HEK293 (cell line): ENCODE measurements around the gene RPL3.

Experiments used
- CTCF ChIA-PET: fragments of 350-600 bp; formaldehyde crosslinking; extraction: SDS; loops from one replicate; lab custom pipeline; 2021; ENCODE audit warnings: antibody characterized with exemption; lab: Yijun Ruan, JAX
- POLR2A ChIA-PET: fragments of 300-600 bp; formaldehyde crosslinking; extraction: SDS; loops from one replicate; lab custom pipeline; 2020; ENCODE audit warnings: antibody characterized with exemption, inconsistent platforms; lab: Yijun Ruan, JAX
- H3K27ac ChIP-seq: fragments of 200-500 bp; sonication (Bioruptor generic); 2 replicates; pipeline ENCODE4 v1.5.1; 2014; ENCODE audit warnings: low read depth, low read length, control low read depth, inconsistent platforms; ENCODE audit errors: extremely low read depth
- H3K36me3 ChIP-seq, 2 experiments: fragments of 200-500 bp in 1 of 2; sonication (Bioruptor generic) in 1 of 2; 1 replicate in 1 of 2; 2 replicates in 1 of 2; pipeline ENCODE4 v1.5.1; 2014 to 2017; ENCODE audit warnings: inconsistent platforms in 2 of 2, low read length in 2 of 2; ENCODE audit not compliant: control insufficient read depth in 2 of 2, insufficient read depth in 1 of 2
- H3K4me1 ChIP-seq: fragments of 200-500 bp; sonication (Bioruptor generic); 2 replicates; pipeline ENCODE4 v1.5.1; 2014; ENCODE audit warnings: mild to moderate bottlenecking, low read length, inconsistent platforms; ENCODE audit not compliant: control insufficient read depth, insufficient read depth
- H3K4me3 ChIP-seq: 2 replicates; pipeline ENCODE4 v1.5.1; 2011; ENCODE audit warnings: low read depth, mild to moderate bottlenecking, control low read depth, low read length, moderate library complexity
- H3K9me3 ChIP-seq: fragments of 200-500 bp; sonication (Bioruptor generic); 2 replicates; pipeline ENCODE4 v1.5.1; 2014; ENCODE audit warnings: low read depth, low read length, inconsistent platforms; ENCODE audit not compliant: control insufficient read depth, insufficient read depth
- EGR2 ChIP-seq: fragments of 450-650 bp; formaldehyde crosslinking; IDR thresholded peaks from 2 replicates; pipeline ENCODE4 v1.5.1; 2016; ENCODE audit warnings: low read depth, missing biosample characterization, missing genetic modification characterization
- HOXA7 ChIP-seq: sonication (generic); formaldehyde crosslinking; IDR thresholded peaks from 2 replicates; pipeline ENCODE4 v1.8.1; 2022; ENCODE audit warnings: missing genetic modification reagents, borderline replicate concordance
- IKZF3 ChIP-seq: fragments of 450-650 bp; IDR thresholded peaks from 2 replicates; pipeline ENCODE4 v1.5.0; 2018; ENCODE audit warnings: missing biosample characterization, mild to moderate bottlenecking, missing genetic modification characterization, moderate library complexity
- KLF10 ChIP-seq: fragments of 450-650 bp; IDR thresholded peaks from 2 replicates; pipeline ENCODE4 v1.5.1; 2018; ENCODE audit warnings: missing biosample characterization, mild to moderate bottlenecking, missing genetic modification characterization
- KLF9 ChIP-seq: fragments of 450-650 bp; formaldehyde crosslinking; IDR thresholded peaks from 2 replicates; pipeline ENCODE4 v1.5.1; 2016; ENCODE audit warnings: missing biosample characterization, missing genetic modification characterization, low read depth
- MYNN ChIP-seq: fragments of 450-650 bp; formaldehyde crosslinking; IDR thresholded peaks from 2 replicates; pipeline ENCODE4 v1.5.1; 2016; ENCODE audit warnings: missing biosample characterization, missing genetic modification characterization, borderline replicate concordance
- PATZ1 ChIP-seq: fragments of 450-650 bp; formaldehyde crosslinking; IDR thresholded peaks from 2 replicates; pipeline ENCODE4 v1.5.1; 2016; ENCODE audit warnings: missing biosample characterization, missing genetic modification characterization
- ZBTB1 ChIP-seq: fragments of 450-650 bp; formaldehyde crosslinking; IDR thresholded peaks from 2 replicates; pipeline ENCODE4 v1.5.1; 2016; ENCODE audit warnings: missing biosample characterization, missing genetic modification characterization
- ZFHX2 ChIP-seq: fragments of 450-650 bp; formaldehyde crosslinking; conservative IDR thresholded peaks from 2 replicates; pipeline ENCODE4 v1.5.1; 2016; ENCODE audit warnings: missing biosample characterization, missing genetic modification characterization
- ZFP37 ChIP-seq: fragments of 450-650 bp; formaldehyde crosslinking; IDR thresholded peaks from 2 replicates; pipeline ENCODE4 v1.5.1; 2016; ENCODE audit warnings: missing biosample characterization, missing genetic modification characterization
- ZNF114 ChIP-seq: fragments of 450-650 bp; formaldehyde crosslinking; IDR thresholded peaks from 2 replicates; pipeline ENCODE4 v1.5.0; 2017; ENCODE audit warnings: missing biosample characterization, missing genetic modification characterization
- ZNF302 ChIP-seq: fragments of 450-650 bp; formaldehyde crosslinking; IDR thresholded peaks from 2 replicates; pipeline ENCODE4 v1.5.1; 2016; ENCODE audit warnings: missing biosample characterization, missing genetic modification characterization, low read depth
- ZNF624 ChIP-seq: fragments of 450-650 bp; formaldehyde crosslinking; IDR thresholded peaks from 2 replicates; pipeline ENCODE4 v1.5.1; 2017; ENCODE audit warnings: missing biosample characterization, missing genetic modification characterization
- ZNF791 ChIP-seq: fragments of 450-650 bp; formaldehyde crosslinking; IDR thresholded peaks from 2 replicates; pipeline ENCODE4 v1.5.1; 2016; ENCODE audit warnings: missing biosample characterization, missing genetic modification characterization
- TF ChIP-seq, protein P1 (sequence below): fragments of 450-650 bp; formaldehyde crosslinking; IDR thresholded peaks from 2 replicates; pipeline ENCODE4 v1.5.1; 2016; ENCODE audit warnings: missing biosample characterization, missing genetic modification characterization
- TF ChIP-seq, protein P2 (sequence below): fragments of 450-650 bp; formaldehyde crosslinking; conservative IDR thresholded peaks from 2 replicates; pipeline ENCODE4 v1.5.1; 2016; ENCODE audit warnings: low read depth, missing biosample characterization, missing genetic modification characterization

The RPL3 gene

DNA sequence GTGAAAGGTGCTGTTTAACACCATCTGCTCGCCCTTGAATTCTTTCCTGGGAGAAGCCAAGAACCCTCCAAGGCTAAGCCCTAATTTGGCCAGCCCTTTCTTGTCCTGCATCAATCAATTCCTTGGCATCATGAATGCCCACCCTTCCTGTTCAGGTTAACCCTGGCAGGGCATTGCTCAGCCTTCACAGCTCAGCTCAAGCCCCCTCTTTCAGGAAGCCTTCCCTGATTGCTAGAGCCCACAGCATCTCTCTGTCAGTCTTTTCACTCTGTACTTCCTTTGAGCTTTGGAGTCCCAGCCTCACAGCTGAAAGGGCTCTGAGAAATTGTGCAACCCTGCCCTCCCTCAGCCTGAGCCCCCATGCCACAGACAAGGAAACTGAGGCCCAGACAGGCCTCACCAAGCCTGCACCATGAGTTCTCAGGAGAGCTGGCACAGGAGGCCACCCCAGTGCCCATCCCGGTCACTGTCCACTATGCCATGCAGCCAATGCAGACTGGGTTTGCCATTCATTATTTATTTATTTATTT is 16.9 kb downstream of the RPL3 start (continued):
- TF ChIP-seq, protein P1, sequence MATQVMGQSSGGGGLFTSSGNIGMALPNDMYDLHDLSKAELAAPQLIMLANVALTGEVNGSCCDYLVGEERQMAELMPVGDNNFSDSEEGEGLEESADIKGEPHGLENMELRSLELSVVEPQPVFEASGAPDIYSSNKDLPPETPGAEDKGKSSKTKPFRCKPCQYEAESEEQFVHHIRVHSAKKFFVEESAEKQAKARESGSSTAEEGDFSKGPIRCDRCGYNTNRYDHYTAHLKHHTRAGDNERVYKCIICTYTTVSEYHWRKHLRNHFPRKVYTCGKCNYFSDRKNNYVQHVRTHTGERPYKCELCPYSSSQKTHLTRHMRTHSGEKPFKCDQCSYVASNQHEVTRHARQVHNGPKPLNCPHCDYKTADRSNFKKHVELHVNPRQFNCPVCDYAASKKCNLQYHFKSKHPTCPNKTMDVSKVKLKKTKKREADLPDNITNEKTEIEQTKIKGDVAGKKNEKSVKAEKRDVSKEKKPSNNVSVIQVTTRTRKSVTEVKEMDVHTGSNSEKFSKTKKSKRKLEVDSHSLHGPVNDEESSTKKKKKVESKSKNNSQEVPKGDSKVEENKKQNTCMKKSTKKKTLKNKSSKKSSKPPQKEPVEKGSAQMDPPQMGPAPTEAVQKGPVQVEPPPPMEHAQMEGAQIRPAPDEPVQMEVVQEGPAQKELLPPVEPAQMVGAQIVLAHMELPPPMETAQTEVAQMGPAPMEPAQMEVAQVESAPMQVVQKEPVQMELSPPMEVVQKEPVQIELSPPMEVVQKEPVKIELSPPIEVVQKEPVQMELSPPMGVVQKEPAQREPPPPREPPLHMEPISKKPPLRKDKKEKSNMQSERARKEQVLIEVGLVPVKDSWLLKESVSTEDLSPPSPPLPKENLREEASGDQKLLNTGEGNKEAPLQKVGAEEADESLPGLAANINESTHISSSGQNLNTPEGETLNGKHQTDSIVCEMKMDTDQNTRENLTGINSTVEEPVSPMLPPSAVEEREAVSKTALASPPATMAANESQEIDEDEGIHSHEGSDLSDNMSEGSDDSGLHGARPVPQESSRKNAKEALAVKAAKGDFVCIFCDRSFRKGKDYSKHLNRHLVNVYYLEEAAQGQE (tag by site-specific recombination): no peak
- TF ChIP-seq HOXA7 (CRISPR knock-in tag): no peak

DNA sequence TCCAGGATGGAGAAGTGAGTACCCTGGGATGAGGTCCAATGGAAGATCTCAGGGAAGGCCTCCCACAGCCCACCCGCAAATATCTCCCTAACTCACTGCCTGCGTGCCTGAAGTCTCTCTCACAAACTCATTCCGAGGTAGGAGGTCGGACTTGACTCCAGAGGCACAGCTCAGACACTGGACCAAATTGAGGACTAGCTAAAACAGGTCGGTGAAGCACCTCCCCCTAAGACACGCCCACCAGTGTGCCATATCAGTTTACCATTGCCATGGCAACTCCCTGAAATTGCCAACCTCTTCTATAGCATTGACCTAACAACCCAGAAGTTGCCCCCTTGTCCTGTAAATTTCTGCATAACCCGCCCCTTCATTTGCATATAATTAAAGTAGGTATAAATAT is 17.5 kb downstream of the RPL3 start:
- Histone ChIP-seq H3K36me3 (peaks cover 0 to under 1% of the 10 kb centered on the region in 2 experiments; a peak in 2 of 3 replicates), H3K27ac (no peak overlapping the region), H3K4me3 (no peak overlapping the region), H3K4me1 (no peaks in the 10 kb centered on the region), H3K9me3 (no peaks in the 10 kb centered on the region)
- POLR2A ChIA-PET: interaction anchor here (0.6 to 5.7 kb wide), 4 partner anchors 9 to 628 kb away, joined by 3 to 43 read pairs (median 6); partner anchors contain the start of gene RPL3
- CTCF ChIA-PET: interaction anchor here (1.0 to 5.9 kb wide), 3 partner anchors 10 to 132 kb away, joined by 3 to 46 read pairs (median 15); no protein-coding TSS in a partner anchor
- TF ChIP-seq IKZF3 (tag by site-specific recombination) (no peak), ZNF624 (tag by site-specific recombination) (no peak), ZBTB1 (tag by site-specific recombination) (no peak), KLF9 (peak; percentile 87), ZFP37 (tag by site-specific recombination) (no peak), ZFHX2 (peak; percentile 75), KLF10 (tag by site-specific recombination) (peak; percentile 92), EGR2 (tag by site-specific recombination) (peak; percentile 66), MYNN (tag by site-specific recombination) (no peak), PATZ1 (0 out of 2 replicates have a peak, but pooled peaks have one; percentile 5), ZNF791 (tag by site-specific recombination) (no peak), ZNF302 (tag by site-specific recombination) (no peak), ZNF114 (tag by site-specific recombination) (no peak)
- TF ChIP-seq, protein P2, sequence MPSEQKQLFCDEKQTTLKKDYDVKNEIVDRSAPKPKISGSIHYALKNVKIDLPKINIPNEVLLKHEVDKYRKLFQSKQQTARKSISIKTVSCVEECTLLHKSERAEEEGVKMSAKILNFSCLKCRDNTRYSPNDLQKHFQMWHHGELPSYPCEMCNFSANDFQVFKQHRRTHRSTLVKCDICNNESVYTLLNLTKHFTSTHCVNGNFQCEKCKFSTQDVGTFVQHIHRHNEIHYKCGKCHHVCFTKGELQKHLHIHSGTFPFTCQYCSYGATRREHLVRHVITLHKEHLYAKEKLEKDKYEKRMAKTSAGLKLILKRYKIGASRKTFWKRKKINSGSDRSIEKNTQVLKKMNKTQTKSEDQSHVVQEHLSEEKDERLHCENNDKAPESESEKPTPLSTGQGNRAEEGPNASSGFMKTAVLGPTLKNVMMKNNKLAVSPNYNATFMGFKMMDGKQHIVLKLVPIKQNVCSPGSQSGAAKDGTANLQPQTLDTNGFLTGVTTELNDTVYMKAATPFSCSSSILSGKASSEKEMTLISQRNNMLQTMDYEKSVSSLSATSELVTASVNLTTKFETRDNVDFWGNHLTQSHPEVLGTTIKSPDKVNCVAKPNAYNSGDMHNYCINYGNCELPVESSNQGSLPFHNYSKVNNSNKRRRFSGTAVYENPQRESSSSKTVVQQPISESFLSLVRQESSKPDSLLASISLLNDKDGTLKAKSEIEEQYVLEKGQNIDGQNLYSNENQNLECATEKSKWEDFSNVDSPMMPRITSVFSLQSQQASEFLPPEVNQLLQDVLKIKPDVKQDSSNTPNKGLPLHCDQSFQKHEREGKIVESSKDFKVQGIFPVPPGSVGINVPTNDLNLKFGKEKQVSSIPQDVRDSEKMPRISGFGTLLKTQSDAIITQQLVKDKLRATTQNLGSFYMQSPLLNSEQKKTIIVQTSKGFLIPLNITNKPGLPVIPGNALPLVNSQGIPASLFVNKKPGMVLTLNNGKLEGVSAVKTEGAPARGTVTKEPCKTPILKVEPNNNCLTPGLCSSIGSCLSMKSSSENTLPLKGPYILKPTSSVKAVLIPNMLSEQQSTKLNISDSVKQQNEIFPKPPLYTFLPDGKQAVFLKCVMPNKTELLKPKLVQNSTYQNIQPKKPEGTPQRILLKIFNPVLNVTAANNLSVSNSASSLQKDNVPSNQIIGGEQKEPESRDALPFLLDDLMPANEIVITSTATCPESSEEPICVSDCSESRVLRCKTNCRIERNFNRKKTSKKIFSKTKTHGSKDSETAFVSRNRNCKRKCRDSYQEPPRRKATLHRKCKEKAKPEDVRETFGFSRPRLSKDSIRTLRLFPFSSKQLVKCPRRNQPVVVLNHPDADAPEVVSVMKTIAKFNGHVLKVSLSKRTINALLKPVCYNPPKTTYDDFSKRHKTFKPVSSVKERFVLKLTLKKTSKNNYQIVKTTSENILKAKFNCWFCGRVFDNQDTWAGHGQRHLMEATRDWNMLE (tag by site-specific recombination): no peak
